Measurements from ENCODE around the gene DOK5. TPM values are rescaled to one million over a fixed set of nuclear protein-coding genes. Genes with fewer than 3 reads are reported as not detected.

Gene DOK5
- total RNA-seq, 1 donor from 2014 or later: 0.74 TPM

DNA sequence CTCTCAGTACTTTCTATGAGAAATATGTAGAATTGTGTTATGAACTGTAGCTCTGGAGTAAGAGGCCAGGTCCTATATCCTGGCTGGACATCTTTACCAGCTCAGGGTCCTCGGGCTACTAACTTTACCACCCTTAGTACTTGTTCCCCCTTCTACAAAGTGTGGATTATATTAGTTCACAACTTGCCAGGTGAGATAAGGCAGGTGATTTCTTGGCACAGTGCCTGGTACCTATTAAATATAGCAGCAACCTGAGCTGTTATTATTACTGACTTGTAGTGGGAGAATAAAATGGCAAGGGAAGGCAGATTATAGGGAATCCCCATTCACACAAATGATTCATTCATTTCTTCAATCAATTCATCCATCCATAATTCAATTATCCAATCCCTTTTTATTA lies 150.1 kb downstream of the DOK5 start:
- no peaks in the 10 kb centered on the region for H3K36me3 ChIP-seq

DNA sequence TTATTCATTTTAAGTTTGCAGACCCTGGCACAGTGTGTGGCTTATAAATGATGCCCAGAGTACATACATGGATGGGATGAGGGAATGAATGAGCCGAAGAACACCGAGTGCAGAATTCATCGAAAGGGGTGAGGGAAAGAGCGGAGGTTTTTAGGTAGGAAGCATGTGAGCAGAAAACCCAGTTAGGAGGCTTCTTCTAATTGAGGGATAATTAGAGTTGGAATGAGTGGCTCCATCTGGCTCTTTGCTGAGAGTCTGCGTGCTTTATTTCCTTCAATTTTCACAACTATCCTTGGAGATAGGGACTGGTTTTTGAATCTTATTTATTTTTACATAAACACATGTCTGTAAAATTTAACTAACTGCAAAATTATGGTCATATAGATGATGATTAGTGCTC lies 150.7 kb downstream of the DOK5 start:
- Histone ChIP-seq H3K4me1 (no peaks in the 10 kb centered on the region), H3K4me3 (no peak overlapping the region), H3K36me3 (no peaks in the 10 kb centered on the region), H3K27ac (no peak overlapping the region), H3K9me3 (no peaks in the 10 kb centered on the region), H3K27me3 (ENCODE audit: low read depth) (no peaks in the 10 kb centered on the region)
- intact Hi-C loops (cut with DNase I): no loop called here
- ATAC-seq: no peak
- TF ChIP-seq, protein P1, sequence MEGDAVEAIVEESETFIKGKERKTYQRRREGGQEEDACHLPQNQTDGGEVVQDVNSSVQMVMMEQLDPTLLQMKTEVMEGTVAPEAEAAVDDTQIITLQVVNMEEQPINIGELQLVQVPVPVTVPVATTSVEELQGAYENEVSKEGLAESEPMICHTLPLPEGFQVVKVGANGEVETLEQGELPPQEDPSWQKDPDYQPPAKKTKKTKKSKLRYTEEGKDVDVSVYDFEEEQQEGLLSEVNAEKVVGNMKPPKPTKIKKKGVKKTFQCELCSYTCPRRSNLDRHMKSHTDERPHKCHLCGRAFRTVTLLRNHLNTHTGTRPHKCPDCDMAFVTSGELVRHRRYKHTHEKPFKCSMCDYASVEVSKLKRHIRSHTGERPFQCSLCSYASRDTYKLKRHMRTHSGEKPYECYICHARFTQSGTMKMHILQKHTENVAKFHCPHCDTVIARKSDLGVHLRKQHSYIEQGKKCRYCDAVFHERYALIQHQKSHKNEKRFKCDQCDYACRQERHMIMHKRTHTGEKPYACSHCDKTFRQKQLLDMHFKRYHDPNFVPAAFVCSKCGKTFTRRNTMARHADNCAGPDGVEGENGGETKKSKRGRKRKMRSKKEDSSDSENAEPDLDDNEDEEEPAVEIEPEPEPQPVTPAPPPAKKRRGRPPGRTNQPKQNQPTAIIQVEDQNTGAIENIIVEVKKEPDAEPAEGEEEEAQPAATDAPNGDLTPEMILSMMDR (IDR thresholded peaks at IDR 0.05): no peak
- no peak for DNase-seq

More for the DNA sequence above, 150.1 kb downstream of the DOK5 start:
- ATAC-seq: no peak
- Histone ChIP-seq H3K4me3 (no peak overlapping the region), H3K27me3 (ENCODE audit: low read depth) (no peaks in the 10 kb centered on the region), H3K27ac (no peak overlapping the region), H3K4me1 (no peaks in the 10 kb centered on the region), H3K9me3 (no peaks in the 10 kb centered on the region)
- DNase-seq: no peak
- intact Hi-C loops (cut with DNase I): no loop called here
- TF ChIP-seq, protein P1 (IDR thresholded peaks at IDR 0.05): no peak

- TF ChIP-seq, protein P1 (IDR thresholded peaks at IDR 0.05): no peak
- H3K36me3 ChIP-seq: no peaks in the 10 kb centered on the region
- intact Hi-C loops (cut with DNase I): no loop called here
- H3K4me3 ChIP-seq: no peak overlapping the region
- ATAC-seq: no peak
- no peaks in the 10 kb centered on the region for H3K27me3 ChIP-seq (ENCODE audit: low read depth)
- no peak for DNase-seq
- no peaks in the 10 kb centered on the region for H3K9me3 ChIP-seq
- H3K4me1 ChIP-seq: no peaks in the 10 kb centered on the region
- H3K27ac ChIP-seq: no peak overlapping the region
These were observed 154.2 kb downstream of the DOK5 start for GRCh38 chr20:54629632-54630031.

GRCh38 chr20:54630582-54630981 lies 155.2 kb downstream of the DOK5 start:
- ATAC-seq (no peak), DNase-seq (no peak)
- Histone ChIP-seq H3K4me1 (no peaks in the 10 kb centered on the region), H3K27ac (no peak overlapping the region), H3K9me3 (no peaks in the 10 kb centered on the region), H3K36me3 (no peaks in the 10 kb centered on the region), H3K4me3 (no peak overlapping the region), H3K27me3 (ENCODE audit: low read depth) (no peaks in the 10 kb centered on the region)
- intact Hi-C loops (cut with DNase I): no loop called here
- TF ChIP-seq, protein P1 (IDR thresholded peaks at IDR 0.05): no peak

DNA sequence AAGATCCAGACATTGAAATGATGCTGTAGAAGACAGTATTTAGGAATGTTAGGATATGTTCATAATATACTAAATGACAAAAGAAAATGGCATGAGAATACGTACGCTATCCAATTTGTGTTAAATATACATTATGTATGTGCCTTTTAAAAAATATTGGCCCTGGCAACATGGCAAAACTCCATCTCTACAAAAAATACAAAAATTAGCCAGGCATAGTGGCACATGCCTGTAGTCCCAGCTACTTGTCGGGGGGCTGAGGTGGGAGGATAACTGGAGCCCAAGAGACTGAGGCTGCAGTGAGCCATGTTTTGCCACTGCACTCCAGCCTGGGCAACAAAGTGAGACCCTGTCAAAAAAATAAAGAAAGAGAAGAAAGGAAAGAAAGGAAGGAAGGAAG lies 155.7 kb downstream of the DOK5 start:
- Histone ChIP-seq H3K4me1 (no peaks in the 10 kb centered on the region), H3K9me3 (no peaks in the 10 kb centered on the region), H3K4me3 (no peak overlapping the region), H3K27ac (no peak overlapping the region), H3K36me3 (no peaks in the 10 kb centered on the region), H3K27me3 (ENCODE audit: low read depth) (no peaks in the 10 kb centered on the region)
- intact Hi-C loops (cut with DNase I): no loop called here
- TF ChIP-seq, protein P1 (IDR thresholded peaks at IDR 0.05): no peak
- ATAC-seq: no peak
- no peak for DNase-seq

All from lower lobe of right lung (tissue), 2 donors.